CD4-positive, alpha-beta T cell treated with Interleukin-15 for 4 hours (primary cell): Measurements from ENCODE around the gene BCAR3.
"Not testable (repeated sequence)": the region's sequence is repeated elsewhere in the genome, so short reads cannot be mapped to it uniquely, and the experiment has no call there.

Experiments
- DNase-seq: peaks from one replicate; pipeline ENCODE4 v3.0.0-alpha.2; 2020; ENCODE audit warnings: low spot score

BCAR3 gene

GRCh38 chr1:93689521-93690223 is 8.0 kb upstream of the BCAR3 start:
- no peak for DNase-seq

- no peak for DNase-seq
Measured at GRCh38 chr1:93687542-93687941, 5.9 kb upstream of the BCAR3 start.

- DNase-seq, result no peak
Measured at GRCh38 chr1:93686504-93687250, 5.0 kb upstream of the BCAR3 start.

GRCh38 chr1:93685918-93686317 is 4.3 kb upstream of the BCAR3 start:
- DNase-seq, result no peak

- no peak for DNase-seq
Measured at GRCh38 chr1:93683234-93683633, 1.6 kb upstream of the BCAR3 start.

- DNase-seq, result no peak
Measured at GRCh38 chr1:93681989-93682412, 364 bp upstream of the BCAR3 start.

GRCh38 chr1:93680420-93681100 is 1.1 kb downstream of the BCAR3 start:
- no peak for DNase-seq

- no peak for DNase-seq
Measured at GRCh38 chr1:93680076-93680419, 1.6 kb downstream of the BCAR3 start.

GRCh38 chr1:93679546-93679945 is 2.1 kb downstream of the BCAR3 start:
- DNase-seq, result no peak

- no peak for DNase-seq
Measured at GRCh38 chr1:93678946-93679480, 2.6 kb downstream of the BCAR3 start.

- no peak for DNase-seq
Measured at GRCh38 chr1:93678491-93678890, 3.1 kb downstream of the BCAR3 start.

GRCh38 chr1:93677729-93678128 is 3.9 kb downstream of the BCAR3 start:
- no peak for DNase-seq

GRCh38 chr1:93676427-93676826 is 5.2 kb downstream of the BCAR3 start:
- DNase-seq, result no peak

GRCh38 chr1:93675931-93676330 is 5.7 kb downstream of the BCAR3 start:
- DNase-seq, result no peak

- DNase-seq, result no peak
Measured at GRCh38 chr1:93675271-93675670, 6.4 kb downstream of the BCAR3 start.

- DNase-seq, result not testable (repeated sequence)
Measured at GRCh38 chr1:93674071-93674470, 7.6 kb downstream of the BCAR3 start.

- no peak for DNase-seq
Measured at GRCh38 chr1:93673163-93673829, 8.3 kb downstream of the BCAR3 start.

- DNase-seq, result no peak
Measured at GRCh38 chr1:93672477-93673162, 9.0 kb downstream of the BCAR3 start.

- DNase-seq, result no peak
Measured at GRCh38 chr1:93672069-93672468, 9.6 kb downstream of the BCAR3 start.

GRCh38 chr1:93671099-93671621 is 10.5 kb downstream of the BCAR3 start:
- DNase-seq, result no peak

- no peak for DNase-seq
Measured at GRCh38 chr1:93670141-93670540, 11.5 kb downstream of the BCAR3 start.
